SU-DHL-6 (cell line): Measurements from ENCODE around the gene DCC.

Source experiments
- CTCF ChIP-seq: fragments of 200-600 bp; sonication (generic); IDR thresholded peaks from one replicate; pipeline ENCODE4 v1.5.1; 2017; ENCODE audit warnings: antibody characterized with exemption, mild to moderate bottlenecking, low read length, moderate library complexity; ENCODE audit not compliant: insufficient read depth, poor library complexity, severe bottlenecking
- EZH2phosphoT487 ChIP-seq: fragments of 200-600 bp; sonication (generic), shearing (Covaris generic); conservative IDR thresholded peaks from 2 replicates; pipeline ENCODE4 v1.6.1; 2018; ENCODE audit warnings: mild to moderate bottlenecking, antibody characterized with exemption, low read length, moderate library complexity, mixed read lengths

GRCh38 chr18:52738946-52739345 is 398.9 kb downstream of the DCC start:
- no peak for TF ChIP-seq CTCF
- TF ChIP-seq EZH2phosphoT487 = no peak
